ENCODE results near the gene MNT. TPM values are rescaled to one million over a fixed set of nuclear protein-coding genes. Genes with fewer than 3 reads are reported as not detected.

Gene MNT
- total and polyA plus RNA-seq, 5 donors from 2014 or later, result 0.50 to 93.4 (median 1.1) TPM

- peak overlapping the region; percentile 99 for H3K27ac ChIP-seq (ENCODE audit: insufficient read depth, low read length, poor library complexity, severe bottlenecking)
- Mint-ChIP-seq H3K27ac (peak overlapping the region; percentile 80 to 91 (median 90)), H3K4me3 (peak overlapping the region; percentile 43 to 96 (median 82)), H3K9me3 (peaks cover 0 to 4% (median 0%) of the 10 kb centered on the region in 7 donors), H3K36me3 (no peaks in the 10 kb centered on the region), H3K27me3 (peaks cover 14% of the 10 kb centered on the region), H3K4me1 (peaks cover 5 to 66% (median 30%) of the 10 kb centered on the region in 4 donors)
- no peaks in the 10 kb centered on the region for H3K36me3 ChIP-seq (ENCODE audit: control insufficient read depth, insufficient read depth, low read length)
- no peaks in the 10 kb centered on the region for H3K9me3 ChIP-seq (ENCODE audit: control insufficient read depth in 2 of 2, low read length in 2 of 2)
- H3K4me1 ChIP-seq (ENCODE audit: control insufficient read depth, insufficient read depth, low read length, poor library complexity, severe bottlenecking), result peaks cover 61% of the 10 kb centered on the region
- DNase-seq (no peak), ATAC-seq (ENCODE audit: low read depth in 2 of 2) (no peak)
- H3K4me3 ChIP-seq (ENCODE audit: low read depth, low read length), result no peak overlapping the region
- no peaks in the 10 kb centered on the region for H3K27me3 ChIP-seq (ENCODE audit: control insufficient read depth, insufficient read depth, low read length)
Observed at GRCh38 chr17:2393954-2394749, 6.7 kb downstream of the MNT start.

DNA sequence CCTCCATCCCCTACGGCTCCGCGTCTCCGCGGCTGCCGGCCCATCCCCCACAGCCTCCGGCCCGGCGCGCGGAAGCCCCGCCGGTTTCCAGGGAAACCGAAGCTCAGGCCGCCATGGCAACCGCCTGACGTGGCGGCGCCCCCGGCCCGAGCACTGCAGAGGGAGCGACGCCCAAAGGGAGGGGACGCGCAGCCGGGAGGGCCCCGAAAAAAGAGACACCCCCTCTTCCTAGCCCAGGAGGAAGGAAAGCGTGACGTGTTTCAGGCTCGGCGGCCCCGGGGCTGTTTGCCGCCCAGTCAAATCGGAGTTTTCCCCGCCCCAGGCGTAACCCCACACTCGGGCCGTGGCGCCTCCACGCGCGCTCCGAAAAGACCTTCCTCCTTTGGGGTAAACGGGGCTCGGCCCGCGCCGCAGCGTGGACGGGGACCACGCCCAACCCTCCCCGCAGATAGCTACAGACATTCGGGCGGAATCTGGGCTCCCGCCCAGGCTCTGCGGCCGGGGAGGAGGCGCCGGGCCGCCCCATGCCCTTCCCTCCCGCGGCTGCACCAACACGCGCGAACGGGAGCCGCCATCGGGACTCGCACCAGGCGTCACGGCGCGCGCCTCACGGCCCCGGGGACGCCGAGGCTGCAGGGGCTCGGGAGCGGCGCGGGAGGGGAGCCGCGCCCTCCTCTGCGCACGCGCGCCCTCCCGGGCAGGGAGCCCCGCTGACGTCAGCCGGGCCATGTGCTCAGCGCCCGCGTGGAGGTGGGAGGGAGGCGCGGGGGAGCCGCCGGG is 7.5 kb downstream of the MNT start:
- Histone ChIP-seq H3K27me3 (ENCODE audit: control insufficient read depth, insufficient read depth, low read length) (no peaks in the 10 kb centered on the region), H3K27ac (ENCODE audit: insufficient read depth, low read length, poor library complexity, severe bottlenecking) (peak overlapping the region; percentile 99), H3K36me3 (ENCODE audit: control insufficient read depth, insufficient read depth, low read length) (no peaks in the 10 kb centered on the region), H3K9me3 (ENCODE audit: control insufficient read depth in 2 of 2, low read length in 2 of 2) (no peaks in the 10 kb centered on the region), H3K4me3 (ENCODE audit: low read depth, low read length) (peak overlapping the region; percentile 13), H3K4me1 (ENCODE audit: control insufficient read depth, insufficient read depth, low read length, poor library complexity, severe bottlenecking) (peaks cover 54% of the 10 kb centered on the region)
- H3K9me3 Mint-ChIP-seq, result peaks cover 0 to 3% (median 0%) of the 10 kb centered on the region in 7 donors
- peaks cover 7% of the 10 kb centered on the region for H3K36me3 Mint-ChIP-seq
- peak; percentile 59 to 61 for ATAC-seq (ENCODE audit: low read depth in 2 of 2)
- peak; percentile 89 to 95 (median 91) for DNase-seq
- H3K4me3 Mint-ChIP-seq, result peak overlapping the region; percentile 87 to 96 (median 94)
- H3K27ac Mint-ChIP-seq, result peak overlapping the region; percentile 84 to 97 (median 91)
- peaks cover 14% of the 10 kb centered on the region for H3K27me3 Mint-ChIP-seq
- peaks cover 5 to 66% (median 27%) of the 10 kb centered on the region in 4 donors for H3K4me1 Mint-ChIP-seq

- Mint-ChIP-seq H3K36me3 (peaks cover 13% of the 10 kb centered on the region), H3K9me3 (peaks cover 0 to 3% (median 0%) of the 10 kb centered on the region in 7 donors), H3K4me1 (peaks cover 5 to 58% (median 23%) of the 10 kb centered on the region in 4 donors), H3K27ac (peak overlapping the region; percentile 92 to 99 (median 97)), H3K4me3 (peak overlapping the region; percentile 94 to 98 (median 96)), H3K27me3 (peaks cover 14% of the 10 kb centered on the region)
- peak overlapping the region; percentile 83 for H3K4me3 ChIP-seq (ENCODE audit: low read depth, low read length)
- H3K27me3 ChIP-seq (ENCODE audit: control insufficient read depth, insufficient read depth, low read length), result no peaks in the 10 kb centered on the region
- peak; percentile 64 to 66 for ATAC-seq (ENCODE audit: low read depth in 2 of 2)
- H3K9me3 ChIP-seq (ENCODE audit: control insufficient read depth in 2 of 2, low read length in 2 of 2), result no peaks in the 10 kb centered on the region
- peak overlapping the region; percentile 99 for H3K27ac ChIP-seq (ENCODE audit: insufficient read depth, low read length, poor library complexity, severe bottlenecking)
- H3K4me1 ChIP-seq (ENCODE audit: control insufficient read depth, insufficient read depth, low read length, poor library complexity, severe bottlenecking), result peaks cover 45% of the 10 kb centered on the region
- no peaks in the 10 kb centered on the region for H3K36me3 ChIP-seq (ENCODE audit: control insufficient read depth, insufficient read depth, low read length)
- DNase-seq, result peak; percentile 95 to 98 (median 96)
Observed at GRCh38 chr17:2392252-2393173, 8.3 kb downstream of the MNT start.

DNA sequence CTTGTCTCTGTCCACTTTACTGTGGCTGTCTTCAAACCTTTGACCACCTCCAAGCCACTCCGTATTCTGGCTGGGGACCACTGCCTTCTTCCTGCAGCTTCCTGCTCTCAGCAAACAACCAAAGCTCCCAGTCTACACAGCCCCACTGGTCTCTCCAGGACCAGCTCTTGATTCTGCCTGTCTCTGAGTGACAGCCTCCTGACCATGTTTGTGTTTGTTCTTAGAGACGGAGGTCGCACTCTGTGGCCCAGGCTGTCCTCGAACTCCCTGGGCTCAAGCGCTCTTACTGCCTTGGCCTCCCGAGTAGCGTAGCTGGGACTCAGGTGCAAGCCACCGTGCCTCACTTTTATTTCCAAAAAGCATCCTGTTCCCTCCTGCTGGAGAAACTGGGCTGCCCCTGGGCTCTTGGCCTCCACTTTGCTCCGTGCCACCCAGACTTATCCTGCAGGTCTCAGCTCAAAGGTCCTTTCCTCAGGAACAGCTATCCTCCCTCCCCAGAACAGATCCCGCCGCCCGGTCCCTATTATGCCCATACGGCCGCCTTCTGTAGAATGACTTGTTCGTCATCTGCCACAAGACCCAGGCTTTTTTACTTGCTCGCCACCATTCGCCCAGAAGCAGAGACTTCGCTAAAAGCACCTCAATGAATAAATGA is 9.1 kb downstream of the MNT start:
- Histone ChIP-seq H3K27me3 (ENCODE audit: control insufficient read depth, insufficient read depth, low read length) (no peaks in the 10 kb centered on the region), H3K36me3 (ENCODE audit: control insufficient read depth, insufficient read depth, low read length) (peaks cover 1% of the 10 kb centered on the region), H3K9me3 (ENCODE audit: control insufficient read depth in 2 of 2, low read length in 2 of 2) (no peaks in the 10 kb centered on the region), H3K4me1 (ENCODE audit: control insufficient read depth, insufficient read depth, low read length, poor library complexity, severe bottlenecking) (peaks cover 37% of the 10 kb centered on the region), H3K4me3 (ENCODE audit: low read depth, low read length) (peak overlapping the region; percentile 83), H3K27ac (ENCODE audit: insufficient read depth, low read length, poor library complexity, severe bottlenecking) (peak overlapping the region; percentile 99)
- Mint-ChIP-seq H3K9me3 (peaks cover 0 to 3% (median 0%) of the 10 kb centered on the region in 7 donors), H3K4me1 (peaks cover 5 to 53% (median 21%) of the 10 kb centered on the region in 4 donors), H3K4me3 (peak overlapping the region; percentile 84 to 98 (median 95)), H3K36me3 (peaks cover 13% of the 10 kb centered on the region), H3K27ac (peak overlapping the region; percentile 92 to 99 (median 97)), H3K27me3 (peaks cover 14% of the 10 kb centered on the region)
- no peak for ATAC-seq (ENCODE audit: low read depth in 2 of 2)
- DNase-seq, result no peak

DNA sequence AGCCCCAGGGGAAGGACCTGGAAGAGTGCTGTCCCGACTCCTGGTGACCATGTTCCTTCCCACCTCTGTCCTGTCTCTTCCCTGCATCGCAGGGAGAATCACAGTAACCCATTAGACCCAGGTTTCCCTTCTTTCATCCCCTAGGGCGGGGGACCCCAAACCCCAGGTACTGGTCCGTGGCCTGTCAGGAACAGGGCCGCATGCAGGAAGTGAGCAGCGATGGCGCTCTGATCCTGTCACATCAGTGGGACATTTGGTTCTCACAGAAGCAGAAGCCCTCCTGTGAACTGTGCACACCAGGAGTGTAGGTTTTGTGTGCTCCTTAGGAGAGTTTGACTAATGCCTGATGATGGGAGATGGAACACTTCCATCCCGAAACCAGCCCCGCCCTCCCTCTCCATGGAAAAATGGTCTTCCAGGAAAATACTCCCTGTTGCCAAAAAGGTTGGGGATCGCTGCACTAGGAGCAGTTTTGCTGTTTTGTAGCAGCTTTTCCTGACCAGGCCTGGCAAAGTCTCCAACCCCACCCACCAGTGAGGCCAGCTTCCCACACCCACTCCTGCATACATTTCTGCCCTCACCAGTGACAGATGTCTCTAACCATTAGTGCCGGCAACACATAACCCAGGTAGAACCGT is 10.5 kb downstream of the MNT start:
- no peak for DNase-seq
- Mint-ChIP-seq H3K4me3 (peak overlapping the region in 2 of 4 donors; percentile 21 to 74), H3K4me1 (peaks cover 5 to 43% (median 19%) of the 10 kb centered on the region in 4 donors), H3K9me3 (peaks cover 0 to 3% (median 0%) of the 10 kb centered on the region in 7 donors), H3K36me3 (peaks cover 13% of the 10 kb centered on the region), H3K27ac (peak overlapping the region; percentile 62 to 92 (median 76)), H3K27me3 (peaks cover 14% of the 10 kb centered on the region)
- no peaks in the 10 kb centered on the region for H3K9me3 ChIP-seq (ENCODE audit: control insufficient read depth in 2 of 2, low read length in 2 of 2)
- no peaks in the 10 kb centered on the region for H3K27me3 ChIP-seq (ENCODE audit: control insufficient read depth, insufficient read depth, low read length)
- peaks cover 23% of the 10 kb centered on the region for H3K4me1 ChIP-seq (ENCODE audit: control insufficient read depth, insufficient read depth, low read length, poor library complexity, severe bottlenecking)
- ATAC-seq (ENCODE audit: low read depth in 2 of 2), result no peak
- no peak overlapping the region for H3K27ac ChIP-seq (ENCODE audit: insufficient read depth, low read length, poor library complexity, severe bottlenecking)
- H3K4me3 ChIP-seq (ENCODE audit: low read depth, low read length), result no peak overlapping the region
- peaks cover 4% of the 10 kb centered on the region for H3K36me3 ChIP-seq (ENCODE audit: control insufficient read depth, insufficient read depth, low read length)

DNA sequence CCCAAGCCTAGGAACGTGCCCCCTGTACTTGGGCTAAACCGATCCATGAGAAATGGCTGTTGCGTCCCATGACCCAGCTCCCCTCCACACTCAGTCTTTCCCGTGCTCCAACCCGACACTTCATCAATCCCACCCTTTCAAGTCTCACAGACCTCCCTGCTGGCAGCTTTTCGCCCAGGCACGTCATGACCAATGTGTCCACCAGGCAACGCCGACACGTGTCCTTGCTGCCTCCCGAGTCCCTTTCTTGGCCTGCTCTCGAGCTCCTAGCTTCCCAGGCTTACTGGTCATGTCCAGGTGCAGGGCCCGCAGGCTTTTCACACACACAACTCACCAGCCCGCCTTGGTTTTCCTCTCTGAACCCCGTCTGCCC is 12.2 kb downstream of the MNT start:
- H3K36me3 ChIP-seq (ENCODE audit: control insufficient read depth, insufficient read depth, low read length), result peaks cover 4% of the 10 kb centered on the region
- H3K27ac ChIP-seq (ENCODE audit: insufficient read depth, low read length, poor library complexity, severe bottlenecking), result no peak overlapping the region
- DNase-seq, result no peak

More for the DNA sequence above, 12.2 kb downstream of the MNT start:
- Histone ChIP-seq H3K4me3 (ENCODE audit: low read depth, low read length) (no peak overlapping the region), H3K9me3 (ENCODE audit: control insufficient read depth in 2 of 2, low read length in 2 of 2) (no peaks in the 10 kb centered on the region), H3K27me3 (ENCODE audit: control insufficient read depth, insufficient read depth, low read length) (no peaks in the 10 kb centered on the region), H3K4me1 (ENCODE audit: control insufficient read depth, insufficient read depth, low read length, poor library complexity, severe bottlenecking) (peaks cover 14% of the 10 kb centered on the region)
- peak overlapping the region in 2 of 4 donors; percentile 6 to 30 for H3K4me3 Mint-ChIP-seq
- H3K9me3 Mint-ChIP-seq, result peaks cover 0 to 3% (median 0%) of the 10 kb centered on the region in 7 donors
- H3K4me1 Mint-ChIP-seq, result peaks cover 5 to 36% (median 19%) of the 10 kb centered on the region in 4 donors
- ATAC-seq (ENCODE audit: low read depth in 2 of 2), result no peak
- H3K27me3 Mint-ChIP-seq, result peaks cover 14% of the 10 kb centered on the region
- H3K27ac Mint-ChIP-seq, result peak overlapping the region in 2 of 3 donors; percentile 62 to 69
- peaks cover 13% of the 10 kb centered on the region for H3K36me3 Mint-ChIP-seq
